ENCODE data around the gene QTRT2. TPM values are rescaled to one million over a fixed set of nuclear protein-coding genes. Genes with fewer than 3 reads are reported as not detected.

Gene QTRT2
- total RNA-seq, 1 experiment from 2014 or later, result 51.6 TPM

- DNase-seq (ENCODE audit: low read depth, low spot score), result no peak
- POLR2A ChIA-PET, result no interaction called here
- ATAC-seq, result no peak
- CTCF ChIA-PET, result interaction anchor here (0.7 kb wide), 1 partner anchor 68 kb away, joined by 4 read pairs; no protein-coding TSS in a partner anchor
- in situ Hi-C loops (cut with HindIII; ENCODE audit: low pct_unique_long_range_greater_than_20kb, low sequenced_read_pairs), result no loop called here
- Histone ChIP-seq H3K4me3 (ENCODE audit: low read depth in 2 of 2, low read length in 2 of 2) (no peak overlapping the region), H3K27me3 (ENCODE audit: control insufficient read depth, insufficient read depth, low read length) (no peaks in the 10 kb centered on the region), H3K27ac (ENCODE audit: low read length) (no peak overlapping the region), H3K4me1 (ENCODE audit: control insufficient read depth, insufficient read depth, low read length) (no peaks in the 10 kb centered on the region), H3K36me3 (ENCODE audit: control insufficient read depth, insufficient read depth, low read length) (peaks cover 43% of the 10 kb centered on the region), H3K9me3 (ENCODE audit: control insufficient read depth, insufficient read depth, low read depth, low read length) (no peaks in the 10 kb centered on the region)
- intact Hi-C loops (cut with micrococcal nuclease; ENCODE audit: unreplicated experiment), result no loop called here
- no peak for TF ChIP-seq SIN3A (IDR thresholded peaks at IDR 0.05; ENCODE audit: borderline replicate concordance, insufficient read depth, low read depth, low read length)
- TF ChIP-seq REST (IDR thresholded peaks at IDR 0.05; ENCODE audit: insufficient read depth in 1 of 2, low read depth in 2 of 2, low read length in 1 of 2), result no peak
- no peak for TF ChIP-seq TCF7L2 (IDR thresholded peaks at IDR 0.05; ENCODE audit: low read depth, low read length)
- TF ChIP-seq CTCF (IDR thresholded peaks at IDR 0.05), result no peak
- TF ChIP-seq POLR2AphosphoS5 (IDR thresholded peaks at IDR 0.05; ENCODE audit: low read depth, low read length), result no peak
- no TSS peak for BruUV-seq (replicated peaks)
Observed at GRCh38 chr3:114079761-114080160, 23.2 kb downstream of the QTRT2 start.

- Histone ChIP-seq H3K27ac (ENCODE audit: low read length) (no peak overlapping the region), H3K27me3 (ENCODE audit: control insufficient read depth, insufficient read depth, low read length) (no peaks in the 10 kb centered on the region), H3K4me1 (ENCODE audit: control insufficient read depth, insufficient read depth, low read length) (no peaks in the 10 kb centered on the region), H3K36me3 (ENCODE audit: control insufficient read depth, insufficient read depth, low read length) (peaks cover 39% of the 10 kb centered on the region), H3K9me3 (ENCODE audit: control insufficient read depth, insufficient read depth, low read depth, low read length) (no peaks in the 10 kb centered on the region), H3K4me3 (ENCODE audit: low read depth in 2 of 2, low read length in 2 of 2) (no peak overlapping the region)
- BruUV-seq (replicated peaks), result no TSS peak
- TF ChIP-seq TCF7L2 (IDR thresholded peaks at IDR 0.05; ENCODE audit: low read depth, low read length) (no peak), REST (IDR thresholded peaks at IDR 0.05; ENCODE audit: insufficient read depth in 1 of 2, low read depth in 2 of 2, low read length in 1 of 2) (no peak), POLR2AphosphoS5 (IDR thresholded peaks at IDR 0.05; ENCODE audit: low read depth, low read length) (no peak), SIN3A (IDR thresholded peaks at IDR 0.05; ENCODE audit: borderline replicate concordance, insufficient read depth, low read depth, low read length) (no peak), CTCF (IDR thresholded peaks at IDR 0.05) (no peak)
- ATAC-seq, result no peak
- ChIA-PET CTCF (interaction anchor here (0.7 kb wide), 1 partner anchor 67 kb away, joined by 4 read pairs; no protein-coding TSS in a partner anchor), POLR2A (no interaction called here)
- in situ Hi-C loops (cut with HindIII; ENCODE audit: low pct_unique_long_range_greater_than_20kb, low sequenced_read_pairs), result no loop called here
- no peak for DNase-seq (ENCODE audit: low read depth, low spot score)
- intact Hi-C loops (cut with micrococcal nuclease; ENCODE audit: unreplicated experiment), result no loop called here
Observed at GRCh38 chr3:114080201-114080600, 23.7 kb downstream of the QTRT2 start.

Measured in Panc1 (cell line).